ENCODE results near the gene COL4A1.

- TF ChIP-seq USF2 (IDR thresholded peaks at IDR 0.05; ENCODE audit: borderline replicate concordance, low read depth, low read length) (no peak), IRF3 (IDR thresholded peaks at IDR 0.05; ENCODE audit: low read depth, low read length) (no peak), YY1 (IDR thresholded peaks at IDR 0.05; ENCODE audit: low read depth) (no peak), EP300 (IDR thresholded peaks at IDR 0.05; ENCODE audit: borderline replicate concordance in 1 of 2, low read depth in 1 of 2, low read length in 1 of 2) (no peak), CTCF (IDR thresholded peaks at IDR 0.05) (no peak), GABPA (IDR thresholded peaks at IDR 0.05; ENCODE audit: low read depth) (no peak), POLR2AphosphoS5 (IDR thresholded peaks at IDR 0.05; ENCODE audit: low read depth, low read length) (no peak), MAX (IDR thresholded peaks at IDR 0.05; ENCODE audit: low read depth) (no peak), JUND (IDR thresholded peaks at IDR 0.05) (no peak), RAD21 (IDR thresholded peaks at IDR 0.05; ENCODE audit: low read length) (no peak), SMC3 (IDR thresholded peaks at IDR 0.05; ENCODE audit: low read depth, low read length) (no peak), RFX5 (IDR thresholded peaks at IDR 0.05; ENCODE audit: low read length) (no peak)
Observed at GRCh38 chr13:110179116-110179856, 127.7 kb downstream of the COL4A1 start.
